Activated effector memory CD4-positive, alpha-beta T cell treated with Interleukin-2 at 50 U/mL for 16 hours (primary cell): ENCODE results near the gene LUC7L.
"Not testable (repeated sequence)": the region's sequence is repeated elsewhere in the genome, so short reads cannot be mapped to it uniquely, and the experiment has no call there.

Experiments
- DNase-seq: peaks from one replicate; pipeline ENCODE4 v3.0.0-alpha.2; 2020

The LUC7L gene

DNA sequence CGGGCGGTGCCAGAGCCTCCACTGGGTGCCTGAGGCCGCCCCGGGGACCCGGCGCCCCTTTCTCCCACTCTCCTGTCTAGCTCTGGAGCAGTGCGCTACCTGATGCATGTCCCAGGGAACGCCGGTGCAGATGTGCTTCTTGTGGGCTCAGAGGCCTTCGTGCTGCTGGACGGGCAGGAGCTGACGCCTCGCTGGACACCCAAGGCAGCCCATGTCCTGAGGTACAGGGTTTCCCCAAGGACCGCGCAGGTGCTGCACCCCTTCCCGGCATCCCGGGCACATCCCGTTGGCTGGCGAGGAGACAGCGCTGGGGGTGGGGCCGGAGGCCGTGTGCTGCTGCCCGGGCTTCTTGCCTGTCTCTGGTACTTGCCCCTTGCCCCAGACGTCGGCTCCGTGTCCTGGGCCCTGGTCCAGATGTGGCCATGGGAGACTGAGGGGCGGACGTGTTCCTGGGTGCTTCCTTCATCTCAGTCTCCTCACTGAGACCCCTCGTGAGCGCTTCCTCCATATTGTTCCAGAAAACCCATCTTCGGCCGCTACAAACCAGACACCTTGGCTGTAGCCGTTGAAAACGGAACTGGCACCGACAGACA is 34.0 kb upstream of the LUC7L start:
- DNase-seq, result no peak

DNA sequence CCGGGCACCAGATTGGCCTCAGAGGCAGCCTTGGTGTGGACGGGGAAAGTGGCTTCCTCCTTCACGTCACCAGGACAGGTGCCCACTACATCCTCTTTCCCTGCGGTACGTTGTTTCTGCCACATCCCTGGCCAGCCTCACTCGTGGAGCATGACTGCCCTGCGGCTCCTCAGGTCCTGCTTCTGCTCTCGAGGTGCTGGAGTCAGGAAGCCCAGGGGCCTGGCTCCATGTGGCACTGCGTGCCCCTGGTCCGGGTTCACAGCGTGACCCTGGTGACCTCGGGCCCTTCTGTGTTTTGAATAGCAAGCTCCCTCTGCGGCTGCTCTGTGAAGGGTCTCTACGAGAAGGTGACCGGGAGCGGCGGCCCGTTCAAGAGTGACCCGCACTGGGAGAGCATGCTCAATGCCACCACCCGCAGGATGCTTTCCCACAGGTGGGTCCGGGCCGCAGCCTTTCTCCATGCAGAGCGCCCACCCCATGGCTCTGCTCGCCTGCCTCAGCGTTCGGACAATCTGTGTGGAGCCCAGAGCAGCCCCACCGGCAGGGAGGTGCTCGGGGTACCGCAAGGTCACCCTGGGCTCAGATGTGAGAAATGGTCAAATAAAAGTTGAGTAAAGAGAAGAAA is 33.0 kb upstream of the LUC7L start:
- DNase-seq, result no peak

DNA sequence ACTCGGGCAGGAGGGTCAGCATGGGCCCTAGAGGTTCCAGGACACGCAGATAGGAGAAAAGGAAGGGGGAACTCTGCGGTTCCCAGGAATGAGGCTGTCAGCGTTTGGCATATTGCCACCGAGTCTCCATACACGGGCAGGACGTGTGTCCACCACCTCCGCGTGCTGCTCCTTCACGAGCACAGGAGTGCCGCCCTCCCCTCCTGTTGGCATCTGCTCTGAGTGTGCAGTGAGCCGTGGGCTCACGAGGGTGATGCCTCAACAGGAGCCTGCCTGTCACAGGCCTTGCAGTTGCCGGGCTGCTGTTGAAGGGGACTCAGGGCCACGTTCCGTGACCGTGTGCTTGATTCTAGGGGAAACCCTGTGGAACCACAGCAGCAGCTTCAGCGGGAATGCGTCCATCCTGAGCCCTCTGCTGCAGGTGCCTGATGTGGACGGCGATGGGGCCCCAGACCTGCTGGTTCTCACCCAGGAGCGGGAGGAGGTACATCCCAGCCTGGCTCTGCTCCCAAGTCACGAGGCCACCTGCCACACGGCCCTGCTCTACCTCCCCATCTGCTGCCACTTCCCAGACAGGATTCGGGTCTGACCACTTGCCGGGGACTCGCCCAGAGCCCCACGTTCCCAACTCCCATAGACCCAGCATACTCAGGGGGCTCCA is 31.9 kb upstream of the LUC7L start:
- no peak for DNase-seq

DNA sequence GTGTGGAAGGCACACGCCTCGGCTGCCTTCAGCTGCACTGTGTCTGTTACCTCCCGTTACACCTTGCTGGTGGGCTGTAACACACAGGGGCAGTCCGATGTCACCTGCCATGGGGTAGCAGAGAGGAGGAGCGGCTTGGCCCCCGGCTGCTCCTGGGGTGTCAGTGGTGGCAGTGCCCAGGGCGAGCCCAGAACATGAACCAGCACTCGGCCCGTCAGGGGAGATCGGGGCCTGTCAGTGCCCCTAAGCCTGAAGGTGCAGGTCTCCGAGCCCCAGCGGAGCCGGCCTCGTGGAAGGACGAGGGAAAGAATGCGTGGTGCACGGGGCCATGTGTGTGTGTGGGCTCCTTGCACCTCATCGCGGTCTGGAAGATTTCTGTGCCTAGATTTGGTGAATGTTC is 31.1 kb upstream of the LUC7L start:
- DNase-seq, result no peak

DNA sequence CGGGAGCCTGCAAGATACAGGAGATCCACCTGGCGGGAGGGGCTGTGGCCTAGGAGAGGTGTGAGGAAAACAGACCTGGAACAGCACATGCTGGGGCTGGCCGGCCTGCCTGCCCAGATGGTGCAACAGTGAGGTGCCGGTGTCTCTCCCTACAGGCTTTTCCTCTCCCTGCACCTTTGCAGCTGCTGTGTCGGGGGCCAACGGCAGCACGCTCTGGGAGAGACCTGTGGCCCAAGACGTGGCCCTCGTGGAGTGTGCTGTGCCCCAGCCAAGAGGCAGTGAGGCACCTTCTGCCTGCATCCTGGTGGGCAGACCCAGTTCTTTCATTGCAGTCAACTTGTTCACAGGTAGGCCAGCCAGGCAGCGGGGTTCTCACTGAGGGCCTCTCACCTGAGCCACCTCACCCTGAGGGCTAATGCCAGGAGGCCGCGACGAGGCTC is 30.6 kb upstream of the LUC7L start:
- no peak for DNase-seq

DNA sequence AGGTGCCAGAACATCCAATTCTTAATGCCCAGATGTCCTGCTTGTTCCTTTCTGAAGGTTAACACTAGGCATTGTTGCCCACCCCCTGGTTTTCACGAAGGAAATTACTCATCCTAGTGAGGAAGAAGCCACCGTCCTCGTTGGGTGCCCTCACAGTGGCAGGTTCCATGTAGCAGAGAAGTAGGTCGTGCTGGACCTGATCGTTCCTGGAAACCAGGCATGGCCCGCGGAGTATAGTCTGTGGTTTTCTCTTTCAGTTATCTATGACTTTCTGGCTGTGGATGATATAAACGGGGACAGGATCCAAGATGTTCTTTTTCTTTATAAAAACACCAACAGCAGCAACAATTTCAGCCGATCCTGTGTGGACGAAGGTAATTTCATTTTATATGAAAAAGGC is 30.0 kb upstream of the LUC7L start:
- DNase-seq, result no peak

DNA sequence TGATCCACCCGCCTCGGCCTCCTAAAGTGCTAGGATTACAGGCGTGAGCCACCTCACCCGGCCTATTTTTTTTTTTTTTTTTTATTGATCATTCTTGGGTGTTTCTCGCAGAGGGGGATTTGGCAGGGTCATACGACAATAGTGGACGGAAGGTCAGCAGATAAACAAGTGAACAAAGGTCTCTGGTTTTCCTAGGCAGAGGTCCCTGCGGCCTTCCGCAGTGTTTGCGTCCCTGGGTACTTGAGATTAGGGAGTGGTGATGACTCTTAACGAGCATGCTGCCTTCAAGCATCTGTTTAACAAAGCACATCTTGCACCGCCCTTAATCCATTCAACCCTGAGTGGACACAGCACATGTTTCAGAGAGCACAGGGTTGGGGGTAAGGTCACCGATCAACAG is 28.8 kb upstream of the LUC7L start:
- not testable (repeated sequence) for DNase-seq

DNA sequence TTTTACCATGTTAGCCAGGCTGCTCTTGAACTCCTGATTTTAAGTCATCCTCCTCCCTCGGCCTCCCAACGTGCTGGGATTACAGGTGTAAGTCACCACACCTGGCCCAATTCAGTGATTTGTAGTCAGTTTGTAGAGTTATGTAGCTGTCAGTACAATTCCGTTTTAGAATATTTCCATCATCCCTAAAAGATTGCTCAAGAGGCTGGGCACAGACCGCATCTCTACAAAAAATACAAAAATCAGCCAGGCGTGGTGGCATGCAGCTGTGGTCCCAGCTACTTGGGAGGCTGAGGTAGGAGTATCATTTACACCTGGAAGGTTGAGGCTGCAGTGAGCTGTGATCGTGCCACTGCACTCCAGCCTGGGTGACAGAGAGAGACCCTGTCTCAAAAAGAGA is 25.9 kb upstream of the LUC7L start:
- DNase-seq, result no peak

DNA sequence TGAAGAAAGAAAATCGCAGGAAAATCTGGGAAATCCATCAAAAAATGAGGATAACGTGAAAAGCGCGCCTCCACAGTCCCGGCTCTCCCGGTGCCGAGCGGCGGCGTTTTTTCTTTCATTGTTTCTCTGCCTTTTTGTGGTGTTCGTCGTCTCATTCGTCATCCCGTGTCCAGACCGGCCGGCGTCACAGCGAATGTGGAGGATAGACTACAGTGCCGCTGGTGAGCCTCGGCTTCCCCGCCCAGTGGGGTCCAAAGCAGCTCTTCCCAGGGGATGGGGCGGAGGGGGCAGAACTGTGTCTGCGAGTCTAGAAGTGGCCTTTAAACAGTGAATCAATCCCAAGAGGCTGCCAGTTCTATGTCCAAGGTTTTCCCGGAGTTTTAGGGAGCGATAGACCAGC is 25.2 kb upstream of the LUC7L start:
- no peak for DNase-seq

DNA sequence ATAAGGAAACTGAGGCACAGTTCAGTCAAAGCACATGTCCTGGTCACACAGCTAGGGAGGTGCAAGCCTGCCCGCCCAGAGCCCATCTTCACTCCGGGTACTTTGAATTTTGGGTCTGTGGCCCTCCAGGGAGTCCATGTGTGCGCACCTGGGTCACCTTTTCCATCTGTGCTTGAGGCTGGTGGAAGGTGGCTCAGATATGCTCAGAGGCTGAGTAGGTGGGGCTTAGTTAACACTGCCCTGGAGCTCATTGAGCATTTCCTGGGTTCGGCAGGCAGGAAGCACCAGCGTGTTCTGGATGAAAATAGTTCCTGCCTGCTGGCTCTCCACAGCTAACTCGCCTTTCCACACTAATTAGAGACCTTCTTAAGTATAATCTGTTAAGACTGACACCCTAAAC is 24.6 kb upstream of the LUC7L start:
- DNase-seq, result no peak

DNA sequence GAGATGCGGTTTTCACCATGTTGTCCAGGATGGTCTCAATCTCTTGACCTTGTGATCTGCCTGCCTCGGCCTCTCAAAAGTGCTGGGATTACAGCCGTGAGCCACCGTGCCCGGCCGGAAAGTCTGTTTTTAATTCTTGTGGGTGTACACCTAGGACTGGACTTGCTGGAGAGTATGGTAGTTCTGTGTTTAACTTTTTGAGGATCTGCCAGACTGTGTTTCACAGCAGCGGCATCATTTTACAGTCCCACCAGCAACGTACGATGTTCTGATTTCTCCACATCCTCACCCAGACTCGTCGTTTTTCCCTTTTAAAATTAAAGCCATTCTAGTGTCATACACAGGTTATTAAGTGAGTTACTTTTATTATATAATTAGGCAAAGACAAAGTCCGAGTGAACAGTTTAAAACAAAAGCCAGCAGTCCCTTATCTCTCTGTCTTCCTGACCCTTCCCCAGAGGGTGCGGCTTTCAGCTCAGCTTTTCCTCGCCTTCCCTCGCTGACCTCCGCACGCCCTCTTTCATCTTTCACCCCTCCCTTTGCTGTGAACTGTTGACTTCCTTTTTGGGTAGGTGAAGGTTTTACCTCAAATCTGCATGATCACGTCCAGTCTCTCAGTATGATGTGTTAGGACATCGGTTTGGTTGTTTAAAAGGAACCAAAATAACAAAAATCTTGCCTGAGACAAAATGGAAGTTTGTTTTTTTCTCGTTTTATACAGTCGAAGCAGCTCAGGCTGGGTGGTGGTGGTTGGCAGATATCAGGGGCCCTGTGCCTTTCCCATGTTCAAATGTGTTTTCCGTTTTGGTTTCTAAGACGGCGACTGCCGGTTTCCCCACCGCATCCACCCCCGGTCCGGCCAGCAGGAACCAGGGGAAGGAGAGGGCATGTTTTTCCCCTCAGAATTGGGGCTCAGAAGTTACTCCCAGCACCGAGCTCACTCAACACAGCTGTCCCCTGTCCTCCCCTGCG is 23.4 kb upstream of the LUC7L start:
- DNase-seq, result peak; percentile 11

DNA sequence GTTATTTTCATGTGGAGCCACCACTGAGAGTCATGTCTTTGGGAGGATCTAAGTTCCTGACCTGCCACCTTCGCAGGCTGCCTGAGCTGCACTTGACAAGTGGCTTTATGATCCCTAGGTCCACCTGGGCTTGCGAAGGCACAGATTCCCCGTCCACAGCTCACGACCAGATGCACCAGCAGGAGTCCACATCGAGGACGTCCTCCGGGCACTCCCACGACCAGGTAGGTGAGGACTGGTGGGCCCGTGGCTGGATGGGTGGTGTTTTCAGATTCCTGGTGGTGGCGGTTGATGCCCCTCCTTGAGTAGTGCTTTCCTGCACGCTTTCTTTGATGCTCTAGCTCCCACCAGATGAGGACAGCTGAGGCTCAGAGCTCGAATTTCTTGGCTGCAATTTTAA is 20.2 kb upstream of the LUC7L start:
- no peak for DNase-seq

DNA sequence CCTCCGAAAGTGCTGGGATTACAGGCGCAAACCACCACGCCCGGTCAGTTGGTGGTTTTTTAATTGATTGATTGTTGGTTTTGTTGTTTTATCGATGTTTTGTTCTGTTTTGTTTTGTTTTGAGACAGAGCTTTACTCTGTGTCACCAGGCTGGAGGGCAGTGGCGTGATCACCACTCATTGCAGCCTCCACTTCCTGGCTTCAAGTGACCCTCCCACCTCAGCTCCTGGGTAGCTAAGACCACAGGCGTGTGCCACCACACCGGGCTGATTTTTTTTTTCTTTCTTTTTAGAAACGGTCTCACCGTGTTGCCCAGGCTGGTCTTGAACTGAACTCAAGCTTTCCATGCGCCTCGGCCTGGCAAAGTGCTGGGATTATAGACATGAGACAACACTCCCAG is 17.8 kb upstream of the LUC7L start:
- DNase-seq, result no peak

DNA sequence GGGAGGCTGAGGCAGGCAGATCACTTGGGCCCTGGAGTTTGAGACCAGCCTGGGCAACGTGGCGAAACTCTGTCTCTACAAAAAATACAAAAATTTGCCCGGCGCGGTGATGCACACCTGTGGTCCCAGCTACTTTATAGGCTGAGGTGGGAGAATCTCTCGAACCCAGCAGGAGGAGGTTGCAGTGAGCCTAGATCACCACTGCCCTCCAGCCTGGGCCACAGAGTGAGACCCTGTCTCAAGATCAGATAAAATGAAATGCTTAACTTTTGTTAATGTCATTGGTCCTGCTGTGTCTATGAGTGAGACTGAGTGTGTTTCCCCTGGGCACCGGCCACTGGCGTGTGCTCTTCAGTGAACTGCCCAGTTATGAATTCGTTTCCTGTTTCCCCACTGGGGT is 15.9 kb upstream of the LUC7L start:
- DNase-seq, result no peak

DNA sequence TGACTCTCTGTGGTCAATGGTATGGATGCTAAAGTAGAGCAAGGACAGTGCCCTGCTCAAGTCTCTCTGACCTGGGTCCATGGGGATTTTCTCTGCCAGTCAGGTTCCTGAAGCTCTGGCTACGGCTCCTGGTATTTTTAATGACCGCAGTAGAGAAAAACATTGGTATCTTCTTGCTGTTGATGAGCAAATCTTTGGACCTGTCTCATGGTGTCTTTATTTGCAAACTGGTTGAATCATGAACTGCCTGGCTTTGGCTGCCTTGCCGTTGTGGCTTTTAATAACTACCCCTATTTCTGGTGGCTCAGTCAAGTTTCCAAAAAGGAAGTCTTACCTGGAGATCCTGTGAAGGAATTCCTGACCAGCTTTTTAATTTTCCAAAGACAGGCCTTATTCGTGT is 14.1 kb upstream of the LUC7L start:
- DNase-seq, result no peak

DNA sequence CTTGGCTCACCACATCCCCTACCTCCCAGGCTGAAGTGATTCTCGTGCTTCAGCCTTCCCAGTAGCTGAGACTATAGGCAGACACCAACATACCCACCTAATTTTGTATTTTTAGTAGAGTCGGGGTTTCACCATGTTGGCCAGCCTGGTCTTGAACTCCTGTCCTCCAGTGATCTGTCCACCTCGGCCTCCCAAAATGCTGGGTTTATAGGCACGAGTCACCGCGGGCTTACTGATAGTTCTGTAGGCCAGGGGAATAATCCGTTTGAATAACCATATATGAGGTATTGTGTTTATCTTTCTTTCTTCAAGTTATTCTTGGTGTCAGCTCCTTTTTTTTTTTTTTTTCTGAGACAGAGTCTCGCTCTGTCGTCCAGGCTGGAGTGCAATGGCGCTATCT is 13.0 kb upstream of the LUC7L start:
- no peak for DNase-seq

DNA sequence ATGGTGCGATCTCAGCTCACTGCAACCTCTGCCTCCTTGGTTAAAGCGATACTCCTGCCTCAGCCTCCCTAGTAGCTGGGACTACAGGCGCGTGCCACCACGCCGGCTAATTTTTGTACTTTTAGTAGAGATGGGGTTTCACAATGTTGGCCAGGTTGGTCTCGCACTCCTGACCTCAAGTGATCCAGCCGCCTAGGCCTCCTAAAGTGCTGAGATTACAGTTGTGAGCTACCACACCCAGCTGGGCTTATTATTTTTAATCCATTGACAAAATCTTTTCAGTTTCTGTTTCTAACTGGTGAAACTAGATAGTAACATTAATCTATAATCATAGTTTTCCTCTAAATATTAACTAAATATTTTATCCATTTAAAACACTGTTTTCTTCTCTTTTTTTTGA is 11.3 kb upstream of the LUC7L start:
- DNase-seq, result no peak

DNA sequence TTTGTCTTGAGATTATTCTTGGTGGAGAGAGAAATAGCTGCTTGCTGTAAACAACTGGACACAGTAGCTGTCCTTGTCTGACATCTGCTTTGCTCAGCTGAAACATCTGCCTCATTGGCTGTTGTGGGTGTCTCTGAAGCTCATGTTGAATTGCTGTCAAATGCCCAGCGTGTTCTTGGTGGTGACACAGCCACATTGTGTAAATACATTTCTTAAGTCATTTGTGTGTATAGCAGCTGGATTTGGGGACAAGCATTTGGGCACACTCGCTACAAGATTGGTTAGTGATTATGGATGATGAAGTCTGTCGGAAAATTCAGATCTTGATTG is 10.7 kb upstream of the LUC7L start:
- no peak for DNase-seq

DNA sequence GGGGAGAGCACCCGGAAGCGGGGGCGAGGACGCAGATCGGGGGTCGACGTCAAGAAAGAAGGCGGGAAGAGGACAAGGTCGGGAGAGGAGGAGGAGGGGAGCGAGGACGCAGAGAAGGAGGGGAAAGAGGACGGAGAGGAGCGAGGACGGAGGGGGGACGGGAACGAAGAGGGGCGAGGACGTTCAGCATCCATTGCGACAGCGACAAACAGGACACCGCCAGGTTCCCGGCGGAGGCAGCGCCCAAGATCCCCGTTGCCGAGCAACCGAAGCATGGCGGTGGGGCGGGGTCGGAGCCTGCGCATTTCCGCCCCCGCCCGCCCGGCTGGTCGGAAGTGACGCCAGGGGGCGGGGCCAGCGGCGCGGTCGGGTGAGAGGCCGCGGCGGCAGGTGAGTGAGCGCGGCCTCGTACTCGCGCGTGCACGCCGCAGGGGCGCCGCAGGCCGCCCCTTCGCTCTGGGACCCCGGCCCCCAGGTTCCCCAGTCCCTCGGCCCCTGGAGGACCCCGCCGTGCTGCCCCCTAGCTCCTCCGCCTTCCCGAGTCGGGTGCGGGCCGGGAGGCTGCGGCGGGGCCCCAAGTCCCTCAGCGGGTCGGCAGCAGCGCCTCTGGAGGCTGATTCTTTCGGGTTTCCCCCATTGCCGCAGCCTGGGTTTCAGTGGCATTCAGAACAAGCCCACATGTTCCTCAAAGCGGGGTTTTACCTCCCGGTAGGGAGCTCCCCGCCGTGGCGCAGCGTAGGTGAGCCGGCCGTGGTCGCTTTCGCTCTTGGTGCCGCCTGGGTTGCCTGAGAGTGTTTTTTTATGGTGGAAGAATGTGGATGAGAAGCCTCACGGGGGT is 5.4 kb upstream of the LUC7L start, which contains the start of gene FAM234A:
TSS of gene FAM234A (plus strand) at position 354 of the 838 bp plus-strand sequence. CDS start 19,593 bp downstream, outside the sequence.
- DNase-seq, result peak; percentile 90

DNA sequence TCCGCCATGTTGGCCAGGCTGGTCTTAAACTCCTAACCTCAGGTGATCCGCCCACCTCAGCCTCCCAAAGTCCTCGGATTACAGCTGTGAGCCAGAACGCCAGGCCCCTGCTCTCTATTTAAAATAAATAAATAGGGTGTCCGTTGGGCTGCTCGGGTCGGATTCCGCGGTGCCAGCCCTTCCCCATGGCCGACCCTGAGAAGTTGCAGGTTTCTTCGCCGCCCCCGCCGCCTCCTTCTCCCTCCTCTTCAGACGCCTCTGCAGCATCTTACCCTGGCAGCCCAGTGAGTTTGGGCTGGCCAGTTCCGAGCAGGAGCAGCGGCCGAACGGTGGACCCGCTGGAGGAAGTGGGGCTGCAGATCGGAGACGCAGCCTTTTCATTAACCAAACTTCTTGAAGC is 1.7 kb upstream of the LUC7L start:
- DNase-seq, result no peak

DNA sequence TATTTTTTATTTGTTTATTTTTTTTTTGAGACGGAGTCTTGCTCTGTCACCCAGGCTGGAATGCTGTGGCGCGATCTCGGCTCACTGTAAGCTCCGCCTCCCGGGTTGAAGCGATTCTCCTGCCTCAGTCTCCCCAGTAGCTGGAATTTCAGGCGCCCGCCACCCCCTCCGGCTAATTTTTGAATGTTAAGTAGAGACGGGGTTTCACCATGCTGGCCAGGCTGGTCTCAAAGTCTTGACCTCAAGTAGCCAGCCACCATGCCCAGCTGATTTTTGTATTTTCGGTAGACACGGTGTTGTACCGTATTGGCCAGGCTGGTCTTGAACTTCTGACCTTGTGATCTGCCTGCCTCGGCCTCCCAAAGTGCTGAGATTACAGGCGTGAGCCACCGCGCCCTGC is 1.1 kb upstream of the LUC7L start:
- not testable (repeated sequence) for DNase-seq

DNA sequence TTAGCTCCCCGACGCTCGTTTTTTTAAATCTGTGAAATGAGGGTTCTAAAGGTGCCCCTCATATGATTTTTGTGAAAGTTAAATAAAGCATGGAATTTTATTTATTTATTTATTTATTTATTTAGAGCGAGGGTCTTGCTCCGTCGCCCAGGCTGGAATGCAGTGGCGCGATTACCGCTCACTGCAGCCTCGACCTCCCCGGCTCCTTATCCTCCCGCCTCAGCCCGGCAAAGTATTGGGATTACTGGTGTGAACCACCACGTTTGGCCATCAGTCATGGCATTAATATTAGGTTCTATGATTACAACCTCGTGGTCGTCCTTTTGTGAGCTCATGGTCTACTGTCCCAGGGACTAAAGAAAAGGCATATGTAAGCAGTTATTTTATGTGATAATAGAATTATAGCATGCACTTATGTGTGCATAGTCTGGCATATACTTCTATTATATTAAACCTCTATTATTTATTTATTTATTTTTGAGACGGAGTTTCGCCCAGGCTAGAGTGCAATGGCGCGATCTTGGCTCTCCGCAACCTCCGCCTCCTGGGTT is 557 bp upstream of the LUC7L start:
- DNase-seq, result no peak
